NOMO-1 treated with dmso at 0.1 percent for 144 hours (cell line): ENCODE results near the gene VPS13D.

Experiments
- DNase-seq: peaks from one replicate; lab custom pipeline; 2025; ENCODE audit not compliant: unreplicated experiment; lab: John Stamatoyannopoulos, UW

The VPS13D gene

GRCh38 chr1:12400027-12400693, 170.3 kb downstream of the VPS13D start:
- DNase-seq, result no peak

GRCh38 chr1:12402159-12402673, 172.4 kb downstream of the VPS13D start:
- DNase-seq, result no peak

- DNase-seq, result no peak
Measured at GRCh38 chr1:12402842-12403241, 173.0 kb downstream of the VPS13D start.

- DNase-seq, result no peak
Measured at GRCh38 chr1:12404918-12405317, 175.1 kb downstream of the VPS13D start.

GRCh38 chr1:12405325-12406210, 175.7 kb downstream of the VPS13D start:
- no peak for DNase-seq

GRCh38 chr1:12406211-12407021, 176.6 kb downstream of the VPS13D start:
- no peak for DNase-seq

- DNase-seq, result no peak
Measured at GRCh38 chr1:12407050-12407961, 177.5 kb downstream of the VPS13D start.

GRCh38 chr1:12407962-12408454, 178.2 kb downstream of the VPS13D start:
- DNase-seq, result no peak

GRCh38 chr1:12408662-12409061, 178.8 kb downstream of the VPS13D start:
- no peak for DNase-seq

GRCh38 chr1:12409681-12410080, 179.9 kb downstream of the VPS13D start:
- no peak for DNase-seq

GRCh38 chr1:12410351-12410750, 180.5 kb downstream of the VPS13D start:
- DNase-seq, result no peak

- DNase-seq, result no peak
Measured at GRCh38 chr1:12411098-12411497, 181.3 kb downstream of the VPS13D start.

GRCh38 chr1:12411747-12412146, 181.9 kb downstream of the VPS13D start:
- DNase-seq, result no peak

- no peak for DNase-seq
Measured at GRCh38 chr1:12412439-12412838, 182.6 kb downstream of the VPS13D start.

GRCh38 chr1:12413664-12414410, 184.0 kb downstream of the VPS13D start:
- no peak for DNase-seq

GRCh38 chr1:12414444-12415018, 184.7 kb downstream of the VPS13D start:
- no peak for DNase-seq

GRCh38 chr1:12415038-12415466, 185.2 kb downstream of the VPS13D start:
- DNase-seq, result no peak

GRCh38 chr1:12416101-12416500, 186.3 kb downstream of the VPS13D start:
- no peak for DNase-seq

- DNase-seq, result no peak
Measured at GRCh38 chr1:12416744-12417143, 186.9 kb downstream of the VPS13D start.
